Naive thymus-derived CD4-positive, alpha-beta T cell (primary cell): Measurements from ENCODE around the gene TFDP1. TPM values are rescaled to one million over a fixed set of nuclear protein-coding genes. Genes with fewer than 3 reads are reported as not detected.

ENCODE experiments used
- ATAC-seq: fragments of 150-1000 bp; cut with Tn5 transposase; 2 replicates; pipeline ENCODE4 v1.10.0; 2021; ENCODE audit warnings: mild to moderate bottlenecking, moderate library complexity
- CTCF ChIA-PET: fragments of 350-600 bp; sonication (Branson Sonifier 250); formaldehyde crosslinking; loops from one replicate; lab custom pipeline; 2021; ENCODE audit warnings: antibody characterized with exemption; lab: Charles Lee
- POLR2A ChIA-PET: fragments of 350-600 bp; sonication (Branson Sonifier 250); formaldehyde crosslinking; loops from one replicate; lab custom pipeline; 2021; ENCODE audit warnings: antibody characterized with exemption, inconsistent platforms; lab: Charles Lee
- DNase-seq, 9 donors: peaks; one replicate each; pipeline versions ENCODE4 v3.0.0 to v3.0.0-alpha.2; 2020 to 2022; ENCODE audit warnings: mixed read lengths in 1 of 9
- H3K27ac ChIP-seq: one replicate; pipeline ENCODE4 v1.7.0; 2013; ENCODE audit warnings: mild to moderate bottlenecking, low read depth, low read length, moderate library complexity
- H3K27me3 ChIP-seq, 2 donors: one replicate each; pipeline ENCODE4 v1.7.0; 2013; ENCODE audit warnings: low read length in 2 of 2, mild to moderate bottlenecking in 2 of 2, moderate library complexity in 2 of 2; ENCODE audit not compliant: control insufficient read depth in 2 of 2, insufficient read depth in 2 of 2
- H3K36me3 ChIP-seq, 3 experiments: 1 replicate in 2 of 3; 2 replicates in 1 of 3; pipeline ENCODE4 v1.7.0; 2013; ENCODE audit warnings: low read length in 3 of 3, mild to moderate bottlenecking in 3 of 3, moderate library complexity in 1 of 3; ENCODE audit not compliant: insufficient read depth in 3 of 3, control insufficient read depth in 2 of 3
- H3K4me1 ChIP-seq, 2 donors: one replicate each; pipeline ENCODE4 v1.7.0; 2013; ENCODE audit warnings: low read length in 2 of 2, mild to moderate bottlenecking in 2 of 2, moderate library complexity in 1 of 2; ENCODE audit not compliant: control insufficient read depth in 2 of 2, insufficient read depth in 2 of 2
- H3K4me3 ChIP-seq: 2 replicates; pipeline ENCODE4 v1.7.0; 2013; ENCODE audit warnings: mild to moderate bottlenecking, low read length
- H3K9me3 ChIP-seq, 3 experiments: 1 replicate in 2 of 3; 2 replicates in 1 of 3; pipeline ENCODE4 v1.7.0; 2013; ENCODE audit warnings: low read length in 3 of 3; ENCODE audit not compliant: control insufficient read depth in 2 of 3
- H3K27ac Mint-ChIP-seq, 9 donors: one replicate each; pipeline ENCODE4 v1.8.0; 2020 to 2022; ENCODE audit warnings: mixed read lengths in 9 of 9, mild to moderate bottlenecking in 8 of 9, moderate library complexity in 5 of 9, inconsistent platforms in 2 of 9
- H3K27me3 Mint-ChIP-seq, 5 donors: one replicate each; pipeline ENCODE4 v1.8.0; 2021 to 2022; ENCODE audit warnings: mixed read lengths in 5 of 5, mild to moderate bottlenecking in 1 of 5
- H3K36me3 Mint-ChIP-seq, 5 donors: one replicate each; pipeline ENCODE4 v1.8.0; 2020 to 2022; ENCODE audit warnings: mixed read lengths in 5 of 5, mild to moderate bottlenecking in 3 of 5, inconsistent platforms in 1 of 5
- H3K4me1 Mint-ChIP-seq, 7 donors: one replicate each; pipeline ENCODE4 v1.8.0; 2020 to 2022; ENCODE audit warnings: mixed read lengths in 7 of 7, mild to moderate bottlenecking in 3 of 7, inconsistent platforms in 1 of 7
- H3K4me3 Mint-ChIP-seq, 10 donors: one replicate each; pipeline ENCODE4 v1.8.0; 2020 to 2022; ENCODE audit warnings: mild to moderate bottlenecking in 10 of 10, mixed read lengths in 10 of 10, moderate library complexity in 6 of 10, inconsistent platforms in 2 of 10
- H3K9me3 Mint-ChIP-seq, 11 donors: one replicate each; pipeline ENCODE4 v1.8.0; 2020 to 2022; ENCODE audit warnings: mixed read lengths in 11 of 11, mild to moderate bottlenecking in 4 of 11, inconsistent platforms in 1 of 11, moderate library complexity in 1 of 11
- intact Hi-C, 2 donors: fragments of 100-400 bp; cut with micrococcal nuclease; formaldehyde crosslinking; loops; one replicate each; pipeline ENCODE4 v1.15.1; 2023
- polyA plus RNA-seq, 2 donors: library from polyadenylated mRNA; unstranded; fragments of 300-500 nt; fragmentation: Illumina TruSeq; gene quantifications; one replicate each; pipeline ENCODE4 v1.2.3, GENCODE V29; 2021
- total RNA-seq, 6 experiments: library from RNA in 5 of 6; stranded (reverse) in 5 of 6; gene quantifications; 1 replicate in 5 of 6; 2 replicates in 1 of 6; pipeline ENCODE4 v1.2.3 and lab custom pipeline; 2021 to 2026

Gene TFDP1
- total and polyA plus RNA-seq, 7 experiments from 2014 or later = 21.4 to 127 (median 43.1) TPM

DNA sequence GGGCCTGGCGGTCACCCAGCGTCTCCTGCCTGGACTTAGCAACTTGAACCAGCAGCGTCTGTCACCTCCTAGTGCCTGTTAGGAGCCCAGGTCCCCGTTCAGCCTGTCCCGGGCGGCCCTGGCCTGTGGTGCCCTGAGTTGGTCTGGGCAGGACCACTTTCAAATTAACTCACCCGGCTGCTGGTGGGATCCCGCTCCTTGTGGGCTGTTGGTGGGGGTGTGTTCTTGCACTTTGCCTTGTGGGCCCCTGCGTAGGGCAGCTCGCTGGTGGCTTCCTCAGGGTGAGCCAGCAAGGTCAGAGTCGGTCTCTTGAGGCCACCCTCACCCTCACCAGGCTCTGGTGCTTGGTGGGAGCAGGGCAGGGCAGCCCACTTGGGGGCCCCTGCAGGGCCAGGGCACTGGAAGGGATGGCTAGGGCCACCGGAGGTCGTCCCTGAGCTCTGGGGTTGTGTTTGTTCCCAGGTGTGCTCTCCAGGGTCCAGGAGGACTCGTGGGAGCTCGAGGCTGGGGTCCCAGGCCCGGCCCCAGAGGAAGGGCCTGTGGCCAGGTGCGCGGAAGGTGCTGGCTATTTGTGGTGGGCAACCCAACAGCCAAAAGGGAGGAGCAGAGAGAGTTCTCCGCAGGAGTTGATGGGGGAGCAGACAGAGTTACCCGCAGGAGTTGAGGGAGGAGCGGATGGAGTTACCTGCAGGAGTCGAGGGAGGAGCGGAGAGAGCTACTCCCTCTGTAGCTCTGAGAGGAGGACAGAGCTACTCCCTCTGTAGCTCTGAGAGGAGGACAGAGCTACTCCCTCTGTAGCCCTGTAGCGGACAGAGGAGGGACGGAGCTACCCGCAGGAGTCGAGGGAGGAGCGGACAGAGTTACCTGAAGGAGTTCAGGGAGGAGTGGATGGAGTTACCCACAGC lies 16.9 kb downstream of the TFDP1 start:
- intact Hi-C loops = no loop called here
- H3K4me1 ChIP-seq = no peaks in the 10 kb centered on the region
- H3K4me1 Mint-ChIP-seq = peaks cover 10 to 37% (median 32%) of the 10 kb centered on the region in 7 donors
- peaks cover 6 to 54% (median 24%) of the 10 kb centered on the region in 5 donors for H3K36me3 Mint-ChIP-seq
- ChIA-PET CTCF (no interaction called here), POLR2A (no interaction called here)
- peaks cover 0 to 23% (median 0%) of the 10 kb centered on the region in 3 experiments for H3K36me3 ChIP-seq
- no peak for DNase-seq
- no peaks in the 10 kb centered on the region for H3K27me3 Mint-ChIP-seq
- peaks cover 0 to 2% (median 0%) of the 10 kb centered on the region in 11 donors for H3K9me3 Mint-ChIP-seq
- no peak overlapping the region for H3K4me3 Mint-ChIP-seq
- H3K4me3 ChIP-seq = no peak overlapping the region
- peak overlapping the region in 1 of 9 donors; percentile 17 for H3K27ac Mint-ChIP-seq
- no peaks in the 10 kb centered on the region for H3K27me3 ChIP-seq
- peaks cover 0 to 10% (median 0%) of the 10 kb centered on the region in 3 experiments for H3K9me3 ChIP-seq
- no peak for ATAC-seq
- no peak overlapping the region for H3K27ac ChIP-seq

DNA sequence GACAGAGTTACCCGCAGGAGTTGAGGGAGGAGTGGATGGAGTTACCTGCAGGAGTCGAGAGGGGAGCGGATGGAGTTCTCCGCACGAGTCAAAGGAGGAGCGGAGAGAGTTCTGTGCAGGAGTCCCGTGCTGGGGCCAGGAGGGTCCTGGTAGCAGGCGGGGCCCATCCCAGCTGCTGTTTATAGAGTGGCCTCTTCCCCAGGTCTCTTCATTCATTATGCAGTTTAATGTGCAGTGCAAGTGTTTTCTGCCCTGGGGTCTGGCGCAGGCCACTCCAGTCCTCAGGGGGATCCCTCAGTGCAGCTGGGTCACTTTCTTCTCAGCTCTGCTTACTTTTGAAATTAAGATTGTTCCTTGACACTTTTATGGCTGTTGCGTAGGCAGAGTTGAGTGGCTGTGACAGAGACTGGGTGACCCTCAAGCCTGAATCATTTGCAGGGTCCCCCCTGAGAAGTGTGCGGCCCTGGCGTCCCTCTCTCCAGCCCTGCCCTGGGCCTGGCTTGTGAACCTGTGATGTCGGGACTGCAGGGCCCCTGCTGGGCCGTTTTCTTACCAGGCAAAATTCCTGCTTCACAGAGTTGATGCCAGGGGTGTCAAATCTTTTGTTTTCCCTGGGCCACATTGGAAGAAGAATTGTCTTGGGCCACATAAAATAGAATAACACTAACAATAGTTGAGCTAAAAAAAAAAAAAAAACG lies 17.9 kb downstream of the TFDP1 start:
- Mint-ChIP-seq H3K4me3 (no peak overlapping the region), H3K27ac (peak overlapping the region in 3 of 9 donors; percentile 17 to 91 (median 59)), H3K4me1 (peaks cover 10 to 38% (median 33%) of the 10 kb centered on the region in 7 donors), H3K27me3 (no peaks in the 10 kb centered on the region), H3K36me3 (peaks cover 6 to 46% (median 24%) of the 10 kb centered on the region in 5 donors), H3K9me3 (peaks cover 0 to 2% (median 0%) of the 10 kb centered on the region in 11 donors)
- H3K9me3 ChIP-seq = peaks cover 0 to 10% (median 0%) of the 10 kb centered on the region in 3 experiments
- H3K27ac ChIP-seq = no peak overlapping the region
- POLR2A ChIA-PET = no interaction called here
- peaks cover 0 to 13% (median 0%) of the 10 kb centered on the region in 3 experiments for H3K36me3 ChIP-seq
- H3K4me3 ChIP-seq = no peak overlapping the region
- CTCF ChIA-PET = no interaction called here
- H3K4me1 ChIP-seq = no peaks in the 10 kb centered on the region
- H3K27me3 ChIP-seq = no peaks in the 10 kb centered on the region
- DNase-seq (no peak), ATAC-seq (no peak)
- intact Hi-C loops = no loop called here

DNA sequence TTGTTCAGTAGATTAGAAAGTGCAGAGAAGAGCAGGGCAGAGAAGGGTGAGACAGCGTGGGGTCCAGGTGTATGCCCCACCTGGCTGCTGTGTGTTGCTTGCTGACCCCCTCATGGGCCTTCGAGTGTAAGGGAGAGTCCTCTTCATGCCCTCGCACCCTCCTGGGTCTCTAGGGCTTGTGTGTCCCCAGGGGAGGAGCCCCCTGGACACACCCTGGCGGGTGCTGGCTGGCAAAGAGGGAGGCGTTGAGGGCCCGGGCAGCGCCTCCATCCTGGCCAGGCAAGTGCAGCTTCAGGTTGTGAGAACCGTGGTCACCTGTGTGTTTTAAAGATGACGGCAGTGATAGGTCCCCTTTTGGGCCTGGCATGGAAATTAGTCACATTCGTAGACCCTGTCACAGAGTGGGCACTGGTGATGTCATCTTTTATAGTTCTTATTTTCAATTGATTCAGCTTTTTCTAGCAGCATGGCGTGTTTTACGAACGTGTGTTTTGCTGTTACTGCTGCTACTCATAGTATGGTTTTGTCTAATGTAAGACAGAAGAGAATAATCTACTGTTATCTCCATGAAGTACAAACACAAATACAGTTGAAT lies 18.7 kb downstream of the TFDP1 start:
- peaks cover 10 to 38% (median 34%) of the 10 kb centered on the region in 7 donors for H3K4me1 Mint-ChIP-seq
- H3K27me3 ChIP-seq = no peaks in the 10 kb centered on the region

DNA sequence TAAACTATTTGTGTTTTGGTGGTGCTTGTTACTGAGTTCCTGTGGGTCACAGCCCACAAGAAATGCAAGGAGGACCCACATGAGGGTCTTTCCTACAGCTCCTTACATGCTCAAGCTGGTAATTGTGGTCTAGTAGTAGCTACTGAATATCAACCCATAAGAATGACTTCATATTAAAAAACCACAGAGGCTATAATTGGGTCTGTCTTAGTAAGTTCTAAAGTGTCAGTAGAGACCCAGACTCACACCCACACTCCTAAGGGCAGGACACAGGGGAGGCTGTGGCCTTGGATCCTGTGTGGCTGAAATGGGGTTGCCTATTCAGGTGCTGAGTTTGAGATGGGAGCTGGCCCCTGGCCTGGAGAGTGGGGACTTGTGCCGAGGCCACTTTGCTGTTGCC lies 19.6 kb downstream of the TFDP1 start:
- peak overlapping the region in 1 of 9 donors; percentile 54 for H3K27ac Mint-ChIP-seq
- peaks cover 0 to 34% (median 17%) of the 10 kb centered on the region in 5 donors for H3K36me3 Mint-ChIP-seq
- no peak for DNase-seq
- H3K27me3 Mint-ChIP-seq = no peaks in the 10 kb centered on the region
- H3K36me3 ChIP-seq = peaks cover 0 to 11% (median 0%) of the 10 kb centered on the region in 3 experiments
- intact Hi-C loops = no loop called here
- no peak overlapping the region for H3K4me3 Mint-ChIP-seq
- H3K4me1 Mint-ChIP-seq = peaks cover 14 to 40% (median 31%) of the 10 kb centered on the region in 7 donors
- no peak overlapping the region for H3K4me3 ChIP-seq
- ChIA-PET POLR2A (interaction anchor here (0.6 kb wide), 1 partner anchor 13 kb away, joined by 3 read pairs; no protein-coding TSS in a partner anchor), CTCF (no interaction called here)
- H3K9me3 ChIP-seq = peaks cover 0 to 10% (median 0%) of the 10 kb centered on the region in 3 experiments
- no peak overlapping the region for H3K27ac ChIP-seq
- H3K4me1 ChIP-seq = no peaks in the 10 kb centered on the region
- no peak for ATAC-seq
- no peaks in the 10 kb centered on the region for H3K27me3 ChIP-seq
- H3K9me3 Mint-ChIP-seq = peaks cover 0 to 2% (median 0%) of the 10 kb centered on the region in 11 donors

More for the DNA sequence above, 18.7 kb downstream of the TFDP1 start:
- intact Hi-C loops = no loop called here
- peaks cover 6 to 39% (median 24%) of the 10 kb centered on the region in 5 donors for H3K36me3 Mint-ChIP-seq
- H3K27ac Mint-ChIP-seq = peak overlapping the region in 2 of 9 donors; percentile 59 to 91
- CTCF ChIA-PET = no interaction called here
- Histone ChIP-seq H3K9me3 (peaks cover 0 to 10% (median 0%) of the 10 kb centered on the region in 3 experiments), H3K4me3 (no peak overlapping the region), H3K4me1 (no peaks in the 10 kb centered on the region), H3K27ac (no peak overlapping the region), H3K36me3 (peaks cover 0 to 5% (median 0%) of the 10 kb centered on the region in 3 experiments)
- no peak overlapping the region for H3K4me3 Mint-ChIP-seq
- H3K27me3 Mint-ChIP-seq = no peaks in the 10 kb centered on the region
- POLR2A ChIA-PET = interaction anchor here (0.6 kb wide), 1 partner anchor 13 kb away, joined by 3 read pairs; no protein-coding TSS in a partner anchor
- peaks cover 0 to 2% (median 0%) of the 10 kb centered on the region in 11 donors for H3K9me3 Mint-ChIP-seq
- no peak for ATAC-seq
- DNase-seq = no peak

DNA sequence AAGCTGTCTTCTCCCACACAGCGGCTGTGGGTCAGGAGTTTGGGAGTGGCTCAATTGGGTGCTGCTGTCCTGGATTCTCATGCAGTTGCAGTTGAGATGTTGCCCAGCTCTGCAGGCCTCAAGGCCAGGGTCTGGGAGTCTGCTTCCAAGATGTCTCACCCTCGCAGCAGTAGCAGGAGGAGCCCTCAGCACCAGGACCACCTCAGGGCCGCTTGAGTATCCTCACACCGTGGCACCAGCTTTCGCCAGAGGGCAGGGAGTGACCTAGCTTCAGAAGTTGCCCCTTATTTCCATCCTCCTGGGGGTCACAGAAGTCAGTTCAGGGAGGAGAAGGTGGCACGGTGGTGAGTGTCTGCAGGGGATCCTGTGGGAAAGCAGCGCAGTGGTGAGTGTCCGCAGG lies 20.9 kb downstream of the TFDP1 start:
- peak overlapping the region in 1 of 10 donors; percentile 53 for H3K4me3 Mint-ChIP-seq
- H3K27ac ChIP-seq = no peak overlapping the region
- peaks cover 0 to 28% (median 8%) of the 10 kb centered on the region in 5 donors for H3K36me3 Mint-ChIP-seq
- peaks cover 0 to 7% (median 0%) of the 10 kb centered on the region in 3 experiments for H3K36me3 ChIP-seq
- no peaks in the 10 kb centered on the region for H3K9me3 ChIP-seq
- peaks cover 14 to 41% (median 32%) of the 10 kb centered on the region in 7 donors for H3K4me1 Mint-ChIP-seq
- no peaks in the 10 kb centered on the region for H3K27me3 ChIP-seq
- H3K4me3 ChIP-seq = no peak overlapping the region
- ChIA-PET CTCF (interaction anchor here (0.7 kb wide), 1 partner anchor 108 kb away, joined by 4 read pairs; no protein-coding TSS in a partner anchor), POLR2A (no interaction called here)
- no peaks in the 10 kb centered on the region for H3K4me1 ChIP-seq
- no peaks in the 10 kb centered on the region for H3K9me3 Mint-ChIP-seq
- no peak for ATAC-seq
- H3K27me3 Mint-ChIP-seq = no peaks in the 10 kb centered on the region
- intact Hi-C loops = no loop called here
- H3K27ac Mint-ChIP-seq = peak overlapping the region in 1 of 9 donors; percentile 70
- no peak for DNase-seq

DNA sequence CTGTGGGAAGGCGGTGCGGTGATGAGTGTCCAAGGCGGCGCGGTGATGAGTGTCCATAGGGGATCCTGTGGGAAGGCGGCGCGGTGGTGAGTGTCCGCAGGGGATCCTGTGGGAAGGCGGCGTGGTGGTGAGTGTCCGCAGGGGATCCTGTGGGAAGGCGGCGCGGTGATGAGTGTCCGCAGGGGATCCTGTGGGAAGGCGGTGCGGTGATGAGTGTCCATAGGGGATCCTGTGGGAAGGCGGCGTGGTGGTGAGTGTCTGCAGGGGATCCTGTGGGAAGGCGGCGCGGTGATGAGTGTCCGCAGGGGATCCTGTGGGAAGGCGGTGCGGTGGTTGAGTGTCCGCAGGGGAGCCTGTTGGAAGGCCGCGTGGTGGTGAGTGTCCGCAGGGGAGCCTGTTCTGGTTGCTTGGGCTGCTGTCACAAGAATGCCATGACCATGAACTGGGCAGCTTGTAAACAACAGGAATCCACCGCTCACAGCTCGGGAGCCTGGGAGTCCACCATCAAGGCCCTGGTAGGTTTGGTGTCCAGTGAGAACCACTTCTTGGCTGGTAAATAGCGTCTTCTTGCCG lies 21.4 kb downstream of the TFDP1 start:
- H3K36me3 Mint-ChIP-seq = peaks cover 0 to 30% (median 8%) of the 10 kb centered on the region in 5 donors
- POLR2A ChIA-PET = no interaction called here

More for the DNA sequence above, 21.4 kb downstream of the TFDP1 start:
- H3K4me3 ChIP-seq = no peak overlapping the region
- no peaks in the 10 kb centered on the region for H3K4me1 ChIP-seq
- intact Hi-C loops = no loop called here
- no peaks in the 10 kb centered on the region for H3K9me3 ChIP-seq
- Mint-ChIP-seq H3K4me1 (peaks cover 14 to 43% (median 32%) of the 10 kb centered on the region in 7 donors), H3K27ac (peak overlapping the region in 2 of 9 donors; percentile 34 to 70), H3K27me3 (no peaks in the 10 kb centered on the region), H3K4me3 (peak overlapping the region in 1 of 10 donors; percentile 53), H3K9me3 (no peaks in the 10 kb centered on the region)
- no peaks in the 10 kb centered on the region for H3K27me3 ChIP-seq
- no peak overlapping the region for H3K27ac ChIP-seq
- H3K36me3 ChIP-seq = peaks cover 0 to 7% (median 0%) of the 10 kb centered on the region in 3 experiments
- no peak for ATAC-seq
- CTCF ChIA-PET = interaction anchor here (0.7 kb wide), 1 partner anchor 108 kb away, joined by 4 read pairs; no protein-coding TSS in a partner anchor
- no peak for DNase-seq
